WI38 (cell line): ENCODE data around the gene TCF4.

Experiments
- H3K4me3 ChIP-seq: 2 replicates; pipeline ENCODE4 v1.5.1; 2011; ENCODE audit warnings: low read depth, mild to moderate bottlenecking, control low read depth, low read length
- TF ChIP-seq, protein P1 (sequence below): IDR thresholded peaks from 2 replicates; pipeline ENCODE4 v1.5.1; 2012; ENCODE audit warnings: low read depth, mild to moderate bottlenecking, control low read depth, low read length

Gene TCF4

GRCh38 chr18:55319459-55320193 lies 268.4 kb downstream of the TCF4 start:
- H3K4me3 ChIP-seq, result peak overlapping the region; percentile 15
- TF ChIP-seq, protein P1, sequence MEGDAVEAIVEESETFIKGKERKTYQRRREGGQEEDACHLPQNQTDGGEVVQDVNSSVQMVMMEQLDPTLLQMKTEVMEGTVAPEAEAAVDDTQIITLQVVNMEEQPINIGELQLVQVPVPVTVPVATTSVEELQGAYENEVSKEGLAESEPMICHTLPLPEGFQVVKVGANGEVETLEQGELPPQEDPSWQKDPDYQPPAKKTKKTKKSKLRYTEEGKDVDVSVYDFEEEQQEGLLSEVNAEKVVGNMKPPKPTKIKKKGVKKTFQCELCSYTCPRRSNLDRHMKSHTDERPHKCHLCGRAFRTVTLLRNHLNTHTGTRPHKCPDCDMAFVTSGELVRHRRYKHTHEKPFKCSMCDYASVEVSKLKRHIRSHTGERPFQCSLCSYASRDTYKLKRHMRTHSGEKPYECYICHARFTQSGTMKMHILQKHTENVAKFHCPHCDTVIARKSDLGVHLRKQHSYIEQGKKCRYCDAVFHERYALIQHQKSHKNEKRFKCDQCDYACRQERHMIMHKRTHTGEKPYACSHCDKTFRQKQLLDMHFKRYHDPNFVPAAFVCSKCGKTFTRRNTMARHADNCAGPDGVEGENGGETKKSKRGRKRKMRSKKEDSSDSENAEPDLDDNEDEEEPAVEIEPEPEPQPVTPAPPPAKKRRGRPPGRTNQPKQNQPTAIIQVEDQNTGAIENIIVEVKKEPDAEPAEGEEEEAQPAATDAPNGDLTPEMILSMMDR, result no peak

GRCh38 chr18:55318951-55319441 lies 269.0 kb downstream of the TCF4 start:
- H3K4me3 ChIP-seq, result peak overlapping the region; percentile 15
- TF ChIP-seq, protein P1, result no peak

DNA sequence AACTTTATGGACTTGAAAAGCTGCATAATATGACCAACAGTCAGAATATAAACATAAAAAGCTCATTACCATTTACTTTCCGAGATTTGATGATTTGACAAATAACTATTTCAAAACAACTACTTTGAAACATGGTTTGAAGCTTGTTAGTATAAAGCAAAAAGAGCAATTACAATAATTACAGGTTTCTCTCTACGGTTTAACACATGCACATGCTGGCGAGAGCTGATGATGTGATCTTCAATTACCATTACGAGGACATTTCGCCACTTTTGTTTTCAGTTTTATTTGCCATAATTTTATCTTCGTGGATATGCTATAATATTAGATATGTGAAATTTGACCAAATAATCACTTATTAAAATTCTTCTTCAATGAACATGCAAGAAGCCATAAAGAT lies 270.1 kb downstream of the TCF4 start:
- TF ChIP-seq, protein P1, result no peak
- H3K4me3 ChIP-seq, result no peak overlapping the region

DNA sequence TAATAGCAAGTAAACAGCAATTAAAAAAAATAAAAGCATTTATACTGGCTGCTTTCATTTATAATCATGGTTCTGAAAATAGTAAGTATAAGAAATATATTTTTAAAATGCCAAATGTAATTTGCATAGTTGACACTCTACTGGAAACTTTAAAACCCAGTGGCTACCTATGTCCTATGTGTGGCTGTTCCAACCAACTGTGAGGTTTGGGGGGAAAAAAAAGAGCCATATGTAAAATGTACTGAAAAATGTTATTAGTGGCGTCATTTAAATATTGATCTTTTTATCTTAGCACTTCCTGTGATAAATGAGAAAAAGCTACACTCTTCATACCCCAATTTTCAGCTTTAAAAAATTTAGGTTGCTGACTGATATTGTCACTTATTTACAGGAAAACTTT lies 270.7 kb downstream of the TCF4 start:
- TF ChIP-seq, protein P1, result no peak
- H3K4me3 ChIP-seq, result no peak overlapping the region

DNA sequence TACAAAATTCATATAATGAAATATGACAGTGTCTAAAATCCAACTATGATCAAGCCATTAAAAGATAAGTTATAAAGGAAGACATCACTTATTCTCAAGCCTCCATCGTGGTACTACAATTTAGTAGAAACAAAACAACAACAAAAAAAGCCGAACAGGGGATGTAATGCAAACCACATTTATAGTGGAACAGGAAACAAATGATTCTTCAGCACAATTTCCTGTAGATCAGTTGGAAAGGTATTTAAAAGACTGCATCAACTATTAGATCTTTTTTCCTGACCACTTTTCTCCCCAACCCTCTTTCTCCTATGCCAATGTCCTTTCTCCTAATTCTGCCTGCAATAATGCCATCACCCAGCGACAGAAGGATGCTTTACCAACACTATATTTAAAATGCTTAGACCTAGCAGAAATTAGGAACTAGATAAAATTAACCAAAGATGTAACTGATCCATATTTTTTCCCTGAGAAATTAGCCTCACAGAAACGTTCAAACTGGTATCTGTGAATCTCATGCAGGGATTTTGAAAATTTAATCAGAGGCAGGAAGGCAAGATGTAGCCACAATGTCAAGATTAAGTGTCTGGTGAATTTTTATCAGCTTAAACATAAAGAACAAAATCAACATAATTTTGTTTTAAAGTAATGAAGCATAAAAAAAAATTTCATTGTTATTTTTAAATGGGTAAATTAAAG lies 271.4 kb downstream of the TCF4 start:
- H3K4me3 ChIP-seq, result no peak overlapping the region
- TF ChIP-seq, protein P1, result no peak

DNA sequence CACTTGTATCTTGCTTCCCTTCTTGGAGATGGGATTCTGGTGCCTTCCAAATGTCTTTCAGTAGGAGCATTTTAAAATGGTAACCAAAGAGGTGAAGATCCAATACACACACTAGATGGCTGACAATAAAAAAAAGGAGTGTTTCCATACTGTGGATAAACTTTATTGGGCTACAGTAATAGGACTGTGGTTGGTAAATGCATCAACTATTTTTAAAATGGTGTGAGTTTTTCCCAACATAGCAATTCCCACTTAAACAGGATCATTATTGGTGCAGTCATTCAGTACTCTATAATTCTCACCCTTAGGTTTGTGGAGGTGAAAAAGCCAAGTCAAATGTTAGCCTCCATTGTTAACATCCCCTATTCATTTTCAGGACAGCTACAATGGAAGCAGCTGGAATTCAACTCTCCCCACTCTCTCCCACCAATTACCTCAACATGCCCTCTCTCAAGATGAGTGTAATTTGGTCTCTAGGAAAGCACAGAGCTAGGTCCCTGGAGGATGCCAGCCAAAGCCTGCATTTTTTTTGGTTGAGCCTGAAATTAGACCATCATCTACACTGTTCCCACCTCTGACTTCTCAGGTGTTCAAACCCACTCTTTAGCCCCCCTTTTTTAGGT lies 273.3 kb downstream of the TCF4 start:
- H3K4me3 ChIP-seq, result no peak overlapping the region
- TF ChIP-seq, protein P1, result no peak

GRCh38 chr18:55314031-55314430 lies 274.0 kb downstream of the TCF4 start:
- TF ChIP-seq, protein P1, result no peak
- no peak overlapping the region for H3K4me3 ChIP-seq
